Measurements from ENCODE around the gene B4GALNT3. TPM values are rescaled to one million over a fixed set of nuclear protein-coding genes. Genes with fewer than 3 reads are reported as not detected.

Gene B4GALNT3
- total and polyA plus RNA-seq, 2 of the 13 experiments (the other 11 are each of a cell fraction or from before 2014, with no cell fraction given): 3.2 to 4.4 TPM

GRCh38 chr12:575948-576614 lies 116.3 kb downstream of the B4GALNT3 start (continued):
- peak; percentile 54; the same call in 1 of the 2 replicates for TF ChIP-seq ZBTB44 (CRISPR knock-in tag; IDR thresholded peaks at IDR 0.05)
- TF ChIP-seq ZBTB14 (CRISPR knock-in tag; IDR thresholded peaks at IDR 0.05): peak; percentile 44; the same call in 1 of the 2 replicates
- TF ChIP-seq ZSCAN9 (CRISPR knock-in tag; IDR thresholded peaks at IDR 0.05; ENCODE audit: borderline replicate concordance): peak; percentile 68
- no peak for TF ChIP-seq CC2D1A (CRISPR knock-in tag; IDR thresholded peaks at IDR 0.05)
- TF ChIP-seq AGO1 (IDR thresholded peaks at IDR 0.05; ENCODE audit: low read depth, low read length, poor library complexity, severe bottlenecking): peak; percentile 39
- peak; percentile 93; the same call in 1 of the 2 replicates for TF ChIP-seq MXD4 (CRISPR knock-in tag; IDR thresholded peaks at IDR 0.05)
- no peak for TF ChIP-seq RFX3 (CRISPR knock-in tag; IDR thresholded peaks at IDR 0.05)
- TF ChIP-seq ZKSCAN1 (IDR thresholded peaks at IDR 0.05; ENCODE audit: low read length): peak; percentile 50; the same call in 1 of the 2 replicates
- TF ChIP-seq ZNF234 (CRISPR knock-in tag; conservative IDR thresholded peaks at IDR 0.05): no peak
- TF ChIP-seq TBL1XR1 (IDR thresholded peaks at IDR 0.05; ENCODE audit: borderline replicate concordance, low read length, partially characterized antibody): peak; percentile 49
- no peak for TF ChIP-seq FOXA1 (IDR thresholded peaks at IDR 0.05)
- 0 out of 2 replicates have a peak, but pooled peaks have one; percentile 5 for TF ChIP-seq FOXA1 (CRISPR knock-in tag; IDR thresholded peaks at IDR 0.05)
- TF ChIP-seq EP300 (IDR thresholded peaks at IDR 0.05; ENCODE audit: low read depth in 2 of 2, low read length in 2 of 2): peak in 1 of 2 experiments; percentile 66; a peak in 2 of 4 replicates
- TF ChIP-seq EP300 (CRISPR knock-in tag; IDR thresholded peaks at IDR 0.05; ENCODE audit: borderline replicate concordance): peak; percentile 49; the same call in 1 of the 2 replicates
- no peak for TF ChIP-seq RBAK (CRISPR knock-in tag; IDR thresholded peaks at IDR 0.05)
- peak; percentile 74; the same call in 1 of the 2 replicates for TF ChIP-seq MBD4 (IDR thresholded peaks at IDR 0.05; ENCODE audit: borderline replicate concordance, low read length)
- peak; percentile 82 for TF ChIP-seq ARNT2 (CRISPR knock-in tag; IDR thresholded peaks at IDR 0.05; ENCODE audit: low read depth)
- no peak for TF ChIP-seq SRSF9 (IDR thresholded peaks at IDR 0.05; ENCODE audit: borderline replicate concordance, insufficient read depth, low read depth, low read length, poor library complexity, severe bottlenecking)
- peak; percentile 72; the same call in 1 of the 2 replicates for TF ChIP-seq AKAP8 (CRISPR knock-in tag; IDR thresholded peaks at IDR 0.05)
- TF ChIP-seq NONO (IDR thresholded peaks at IDR 0.05): no peak
- TF ChIP-seq NONO (CRISPR knock-in tag; conservative IDR thresholded peaks at IDR 0.05): peak; percentile 88
- no peak for TF ChIP-seq GABPA (IDR thresholded peaks at IDR 0.05; ENCODE audit: low read depth, low read length)
- TF ChIP-seq GABPA (CRISPR knock-in tag; IDR thresholded peaks at IDR 0.05; ENCODE audit: low read depth): peak; percentile 89
- peak; percentile 96 for TF ChIP-seq ZFP41 (CRISPR knock-in tag; IDR thresholded peaks at IDR 0.05; ENCODE audit: borderline replicate concordance)
- TF ChIP-seq RBFOX2 (IDR thresholded peaks at IDR 0.05; ENCODE audit: low read depth, low read length): peak; percentile 77
- no peak for TF ChIP-seq LCORL (IDR thresholded peaks at IDR 0.05)
- peak; percentile 67; the same call in 1 of the 2 replicates for TF ChIP-seq LCORL (CRISPR knock-in tag; IDR thresholded peaks at IDR 0.05)
- TF ChIP-seq, protein P1, sequence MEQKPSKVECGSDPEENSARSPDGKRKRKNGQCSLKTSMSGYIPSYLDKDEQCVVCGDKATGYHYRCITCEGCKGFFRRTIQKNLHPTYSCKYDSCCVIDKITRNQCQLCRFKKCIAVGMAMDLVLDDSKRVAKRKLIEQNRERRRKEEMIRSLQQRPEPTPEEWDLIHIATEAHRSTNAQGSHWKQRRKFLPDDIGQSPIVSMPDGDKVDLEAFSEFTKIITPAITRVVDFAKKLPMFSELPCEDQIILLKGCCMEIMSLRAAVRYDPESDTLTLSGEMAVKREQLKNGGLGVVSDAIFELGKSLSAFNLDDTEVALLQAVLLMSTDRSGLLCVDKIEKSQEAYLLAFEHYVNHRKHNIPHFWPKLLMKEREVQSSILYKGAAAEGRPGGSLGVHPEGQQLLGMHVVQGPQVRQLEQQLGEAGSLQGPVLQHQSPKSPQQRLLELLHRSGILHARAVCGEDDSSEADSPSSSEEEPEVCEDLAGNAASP (CRISPR knock-in tag; IDR thresholded peaks at IDR 0.05; ENCODE audit: borderline replicate concordance): peak; percentile 88
- no peak for TF ChIP-seq NR3C1 (CRISPR knock-in tag; IDR thresholded peaks at IDR 0.05)
